ENCODE data around the gene NHEJ1.

Gene NHEJ1

DNA sequence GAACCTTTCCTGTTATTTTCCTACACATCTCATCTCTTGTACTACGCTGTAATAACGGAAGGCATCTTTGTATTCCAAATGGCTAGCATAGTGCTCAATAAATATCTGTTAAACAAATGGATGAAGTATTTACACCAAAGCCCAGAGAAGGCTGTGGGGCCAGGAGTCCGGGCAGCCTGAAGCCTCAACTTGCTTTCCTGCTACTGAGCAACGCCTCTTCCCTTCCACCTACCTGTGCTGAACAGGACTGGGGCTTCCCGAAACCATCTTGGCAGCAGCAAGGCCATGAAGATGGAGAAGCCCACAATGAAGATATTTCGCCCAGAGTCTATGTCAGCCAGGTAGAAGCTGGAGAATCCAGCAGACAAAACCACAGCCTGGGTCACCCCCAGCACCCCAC, 2.5 kb upstream of the NHEJ1 start:
- TF ChIP-seq, protein P1, sequence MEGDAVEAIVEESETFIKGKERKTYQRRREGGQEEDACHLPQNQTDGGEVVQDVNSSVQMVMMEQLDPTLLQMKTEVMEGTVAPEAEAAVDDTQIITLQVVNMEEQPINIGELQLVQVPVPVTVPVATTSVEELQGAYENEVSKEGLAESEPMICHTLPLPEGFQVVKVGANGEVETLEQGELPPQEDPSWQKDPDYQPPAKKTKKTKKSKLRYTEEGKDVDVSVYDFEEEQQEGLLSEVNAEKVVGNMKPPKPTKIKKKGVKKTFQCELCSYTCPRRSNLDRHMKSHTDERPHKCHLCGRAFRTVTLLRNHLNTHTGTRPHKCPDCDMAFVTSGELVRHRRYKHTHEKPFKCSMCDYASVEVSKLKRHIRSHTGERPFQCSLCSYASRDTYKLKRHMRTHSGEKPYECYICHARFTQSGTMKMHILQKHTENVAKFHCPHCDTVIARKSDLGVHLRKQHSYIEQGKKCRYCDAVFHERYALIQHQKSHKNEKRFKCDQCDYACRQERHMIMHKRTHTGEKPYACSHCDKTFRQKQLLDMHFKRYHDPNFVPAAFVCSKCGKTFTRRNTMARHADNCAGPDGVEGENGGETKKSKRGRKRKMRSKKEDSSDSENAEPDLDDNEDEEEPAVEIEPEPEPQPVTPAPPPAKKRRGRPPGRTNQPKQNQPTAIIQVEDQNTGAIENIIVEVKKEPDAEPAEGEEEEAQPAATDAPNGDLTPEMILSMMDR (IDR thresholded peaks at IDR 0.05; ENCODE audit: low read depth, low read length), result no peak
- DNase-seq (ENCODE audit: low read depth in 2 of 2), result no peak
- H3K4me3 ChIP-seq (replicated peaks in 1 of 2; ENCODE audit: low read depth in 2 of 2, low read length in 2 of 2), result no peak overlapping the region

DNA sequence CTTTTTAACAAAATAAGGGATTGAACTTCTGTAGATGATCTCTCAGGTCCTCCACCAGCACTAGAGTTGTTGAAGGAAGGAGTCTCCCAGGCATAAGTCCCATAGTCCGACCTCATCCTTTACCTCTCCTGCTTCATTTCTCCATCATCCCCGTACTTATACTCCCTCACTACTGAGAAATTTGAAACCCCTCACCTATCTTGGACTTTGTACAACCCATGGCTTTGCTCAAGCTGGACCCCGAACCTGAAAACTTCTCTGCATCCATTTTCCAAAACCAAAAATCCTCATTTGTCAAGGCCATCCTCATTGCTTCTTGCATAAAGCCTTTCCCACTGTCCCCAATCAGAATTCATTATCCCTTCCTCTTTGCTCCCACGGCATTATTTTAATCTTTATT, 482 bp upstream of the NHEJ1 start:
- H3K4me3 ChIP-seq (replicated peaks in 1 of 2; ENCODE audit: low read depth in 2 of 2, low read length in 2 of 2), result peak overlapping the region; percentile 66 to 79
- no peak for DNase-seq (ENCODE audit: low read depth in 2 of 2)

DNA sequence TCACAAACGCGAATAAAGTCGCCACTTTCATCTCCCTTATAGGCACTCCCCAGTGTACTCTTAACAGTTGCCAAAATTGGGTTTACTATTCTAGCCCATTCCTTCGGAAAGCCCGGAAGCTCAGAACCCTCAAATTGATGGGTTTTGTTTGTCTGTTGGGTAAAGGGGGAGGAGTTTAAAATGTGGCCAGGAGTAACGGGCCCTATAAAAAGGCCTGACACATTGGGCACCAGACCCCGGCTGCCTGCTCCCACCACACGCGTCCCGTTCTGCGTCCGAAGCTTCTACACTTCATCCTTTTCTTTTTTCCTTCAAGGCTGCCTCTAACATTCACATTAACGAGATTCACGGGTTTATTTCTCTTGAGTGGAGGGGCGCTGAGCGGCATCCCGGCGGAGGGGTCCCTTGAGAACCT, 837 bp downstream of the NHEJ1 start:
- TF ChIP-seq, protein P1 (IDR thresholded peaks at IDR 0.05; ENCODE audit: low read depth, low read length), result no peak
- no peak for DNase-seq (ENCODE audit: low read depth in 2 of 2)
- peak overlapping the region; percentile 66 to 79 for H3K4me3 ChIP-seq (replicated peaks in 1 of 2; ENCODE audit: low read depth in 2 of 2, low read length in 2 of 2)

More for the DNA sequence above, 482 bp upstream of the NHEJ1 start:
- TF ChIP-seq, protein P1 (IDR thresholded peaks at IDR 0.05; ENCODE audit: low read depth, low read length), result no peak

DNA sequence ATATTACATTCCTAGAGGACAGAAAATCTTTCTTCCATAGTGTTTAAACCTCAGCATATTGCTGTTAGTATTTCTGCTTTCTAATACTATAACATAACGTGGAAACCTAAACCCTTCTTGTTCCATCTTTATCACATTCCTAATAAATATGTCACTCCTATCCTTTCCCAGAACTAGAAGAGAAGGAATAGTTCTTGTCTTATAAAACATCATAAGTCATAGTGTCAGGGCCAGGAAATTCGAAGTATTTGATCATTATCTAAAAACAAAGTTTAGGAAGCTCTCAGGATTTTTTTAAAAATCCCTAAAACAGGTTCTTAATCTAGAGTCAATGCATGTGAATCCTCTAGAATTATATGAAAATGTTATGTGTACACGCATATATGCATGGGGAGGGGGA, 2.0 kb downstream of the NHEJ1 start:
- H3K4me3 ChIP-seq (replicated peaks in 1 of 2; ENCODE audit: low read depth in 2 of 2, low read length in 2 of 2), result no peak overlapping the region
- peak in 1 of 2 donors; percentile 7 for DNase-seq (ENCODE audit: low read depth in 2 of 2)
- TF ChIP-seq, protein P1 (IDR thresholded peaks at IDR 0.05; ENCODE audit: low read depth, low read length), result no peak

DNA sequence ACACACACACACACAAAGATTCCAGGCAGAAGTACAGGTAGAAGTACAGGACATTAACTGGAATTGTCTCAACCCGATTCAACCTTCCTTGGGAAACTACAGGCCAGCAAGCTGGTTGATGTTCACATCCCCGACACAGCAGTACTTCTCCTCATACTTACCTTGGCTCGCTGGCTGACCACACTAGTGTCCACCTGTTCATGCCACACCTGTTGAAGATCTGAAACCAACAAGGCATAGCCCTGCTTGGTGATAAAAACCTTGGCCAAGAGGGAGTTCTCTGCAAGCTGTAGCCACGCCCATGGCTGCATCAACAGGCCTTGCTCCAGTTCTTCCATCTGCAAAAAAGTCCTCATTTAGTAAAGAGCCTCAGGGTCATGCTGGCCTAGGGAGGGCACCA, 2.6 kb downstream of the NHEJ1 start:
- DNase-seq (ENCODE audit: low read depth in 2 of 2), result no peak
- TF ChIP-seq, protein P1 (IDR thresholded peaks at IDR 0.05; ENCODE audit: low read depth, low read length), result no peak
- no peak overlapping the region for H3K4me3 ChIP-seq (replicated peaks in 1 of 2; ENCODE audit: low read depth in 2 of 2, low read length in 2 of 2)

DNA sequence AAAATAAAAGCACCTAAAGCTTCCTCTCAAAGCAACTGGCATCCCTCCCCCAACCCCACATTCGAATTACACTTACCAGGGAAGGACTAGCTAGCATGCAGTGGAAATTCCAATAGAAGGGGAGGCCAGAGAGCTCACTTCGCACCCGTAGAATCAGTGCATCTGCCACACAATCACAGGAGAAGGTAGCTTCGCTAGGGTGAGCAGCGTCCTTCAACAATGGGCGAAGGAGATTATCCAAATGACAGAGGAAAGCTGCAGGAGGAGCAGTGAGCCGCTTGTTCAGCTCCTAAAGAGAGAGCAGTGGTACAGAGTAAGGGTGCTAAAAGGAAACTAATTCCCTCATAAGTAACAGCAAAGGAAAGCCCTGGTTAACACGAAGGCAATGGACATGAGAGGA, 3.2 kb downstream of the NHEJ1 start:
- no peak for DNase-seq (ENCODE audit: low read depth in 2 of 2)
- TF ChIP-seq, protein P1 (IDR thresholded peaks at IDR 0.05; ENCODE audit: low read depth, low read length), result no peak
- H3K4me3 ChIP-seq (replicated peaks in 1 of 2; ENCODE audit: low read depth in 2 of 2, low read length in 2 of 2), result no peak overlapping the region

DNA sequence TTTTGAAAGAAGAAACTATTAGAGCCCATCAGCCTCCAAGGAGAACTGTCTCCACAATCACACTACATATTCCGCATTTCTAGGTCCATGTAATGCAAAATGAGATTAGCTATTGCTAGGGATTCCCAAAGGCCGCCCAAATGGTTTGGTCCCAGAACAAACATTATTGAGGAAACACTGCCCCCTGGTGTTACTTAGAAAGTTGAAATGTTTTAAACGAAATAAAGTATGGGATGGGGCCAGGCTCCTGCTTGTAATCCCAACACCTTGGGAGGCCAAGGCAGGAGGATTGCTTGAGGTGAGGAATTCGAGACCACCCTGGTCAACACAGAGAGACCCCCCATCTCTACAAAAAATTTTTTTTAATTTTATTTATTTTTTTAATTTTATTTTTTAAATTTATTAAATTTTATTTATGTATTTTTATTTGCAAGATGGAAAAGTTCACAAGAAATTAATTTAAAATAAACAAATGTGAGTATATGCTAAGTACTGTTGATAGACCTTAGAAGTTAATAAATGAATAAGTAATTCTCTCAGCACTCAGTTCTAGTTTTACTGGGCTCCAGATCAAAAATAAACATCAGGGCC, 5.5 kb downstream of the NHEJ1 start:
- DNase-seq (ENCODE audit: low read depth in 2 of 2), result peak; percentile 84
- TF ChIP-seq, protein P1 (IDR thresholded peaks at IDR 0.05; ENCODE audit: low read depth, low read length), result peak; percentile 30
- no peak overlapping the region for H3K4me3 ChIP-seq (replicated peaks in 1 of 2; ENCODE audit: low read depth in 2 of 2, low read length in 2 of 2)
